ENCODE data around the gene ADD1.
A peak's percentile ranks its signal among the peaks of the same experiment; 100 is the strongest.
"Not testable (repeated sequence)": the region's sequence is repeated elsewhere in the genome, so short reads cannot be mapped to it uniquely, and the experiment has no call there.

The ADD1 gene

DNA sequence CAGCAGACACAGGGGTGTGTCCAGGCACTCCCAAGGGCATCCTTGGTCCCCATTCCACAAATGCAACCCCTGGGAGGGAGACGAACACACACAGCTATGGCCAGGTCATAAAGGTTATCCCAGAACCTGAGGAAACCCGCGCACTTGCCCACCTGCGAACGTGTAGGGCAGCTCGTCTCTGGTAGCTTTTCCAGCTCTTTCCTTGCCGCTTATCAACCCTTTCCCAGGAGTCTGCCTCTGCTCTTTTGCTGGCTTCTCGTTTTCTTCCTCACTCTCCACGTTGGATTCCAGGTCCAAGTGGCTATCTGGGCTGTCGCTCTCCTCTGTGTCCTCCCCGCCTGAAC is 106.1 kb downstream of the ADD1 start:
- DNase-seq = no peak

DNA sequence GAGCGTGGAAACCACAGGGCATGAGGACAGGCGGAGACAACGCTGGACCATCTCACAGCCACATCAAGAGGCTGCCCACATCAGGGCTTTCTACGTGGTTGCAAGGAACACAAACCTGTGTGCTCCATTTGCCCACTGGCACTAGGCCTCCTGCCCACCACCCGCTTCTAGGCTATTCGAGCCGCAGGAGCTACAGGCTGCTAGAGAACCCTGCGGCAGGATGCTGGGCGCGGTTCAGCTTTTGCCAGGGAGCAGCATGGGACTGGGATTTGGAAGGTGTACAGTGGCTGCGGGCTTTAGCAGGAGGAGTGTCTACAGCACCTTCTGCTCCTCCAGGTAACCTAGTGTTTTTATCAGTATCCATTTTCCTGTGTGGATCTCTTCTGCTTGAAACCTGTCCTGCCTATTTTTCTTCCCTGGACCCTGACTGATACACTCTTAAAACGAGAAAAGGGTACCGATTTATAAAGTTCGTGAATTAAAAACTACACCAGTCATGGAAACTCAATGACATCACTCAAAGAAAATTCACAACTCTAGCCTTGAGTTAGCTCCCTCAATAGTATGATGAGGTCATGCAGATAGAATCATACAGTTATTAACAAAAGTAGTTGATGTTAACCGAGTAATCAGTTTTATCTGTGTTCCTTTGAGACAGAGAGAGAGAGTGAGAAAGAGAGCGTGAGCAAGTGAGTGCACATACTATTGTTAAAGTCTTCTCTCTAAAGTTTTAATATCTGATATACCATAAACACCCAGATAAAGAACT is 106.8 kb downstream of the ADD1 start:
- DNase-seq = no peak

DNA sequence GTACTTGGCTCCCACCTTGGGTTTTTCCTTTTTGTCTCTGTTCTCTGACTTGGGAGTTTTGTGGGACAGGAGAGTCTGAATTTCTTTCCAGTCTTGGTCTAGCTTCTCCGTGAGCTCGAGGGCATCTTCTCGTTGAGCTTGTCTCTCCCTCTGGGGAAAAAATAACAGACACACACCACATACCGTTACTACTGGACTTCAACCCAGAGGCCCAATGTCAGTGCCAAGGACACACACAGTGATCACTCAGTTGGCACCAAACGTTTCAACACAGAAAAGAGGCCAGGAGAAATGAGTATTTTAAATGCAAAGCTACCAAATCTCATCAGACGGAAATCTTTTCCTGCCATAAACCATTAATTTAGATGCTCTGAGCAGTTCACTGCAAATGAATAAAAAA is 109.9 kb downstream of the ADD1 start:
- DNase-seq = no peak

DNA sequence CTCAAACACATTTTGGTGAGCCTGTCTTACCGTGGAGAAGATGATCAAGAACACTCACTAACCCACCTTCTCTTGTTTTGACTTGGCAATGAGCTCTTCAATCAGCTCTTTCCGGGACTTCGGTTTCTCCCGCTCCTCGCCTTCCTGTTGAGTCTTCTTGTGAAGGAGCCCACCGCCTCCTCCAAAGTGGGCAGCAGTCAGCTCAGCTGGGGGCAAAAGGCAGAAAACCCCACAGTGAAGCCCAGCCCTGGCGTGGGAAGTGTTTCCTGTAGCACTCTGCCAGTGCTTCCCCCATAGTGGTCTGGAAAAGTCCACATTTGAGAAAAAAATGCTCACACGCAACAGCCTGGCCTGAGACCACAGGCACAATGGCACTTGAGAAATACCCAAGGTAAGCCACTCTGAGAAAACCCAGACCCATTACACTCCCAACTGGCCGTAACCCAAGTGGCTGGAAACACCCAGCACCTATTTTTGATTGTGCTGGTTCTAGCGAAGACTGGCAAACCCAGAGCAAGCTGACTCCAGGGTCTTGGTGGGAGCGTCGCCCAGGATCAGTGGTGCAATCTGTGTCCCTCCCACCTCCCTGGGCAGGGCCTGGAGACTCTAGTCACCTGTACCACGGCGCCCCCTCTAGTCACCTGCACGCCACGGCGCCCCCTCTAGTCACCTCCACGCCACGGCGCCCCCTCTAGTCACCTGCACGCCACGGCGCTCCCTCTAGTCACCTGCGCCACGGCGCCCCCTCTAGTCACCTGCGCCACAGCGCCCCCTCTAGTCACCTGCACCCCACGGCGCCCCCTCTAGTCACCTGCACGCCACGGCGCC is 110.9 kb downstream of the ADD1 start:
- peak; percentile 45 for DNase-seq

DNA sequence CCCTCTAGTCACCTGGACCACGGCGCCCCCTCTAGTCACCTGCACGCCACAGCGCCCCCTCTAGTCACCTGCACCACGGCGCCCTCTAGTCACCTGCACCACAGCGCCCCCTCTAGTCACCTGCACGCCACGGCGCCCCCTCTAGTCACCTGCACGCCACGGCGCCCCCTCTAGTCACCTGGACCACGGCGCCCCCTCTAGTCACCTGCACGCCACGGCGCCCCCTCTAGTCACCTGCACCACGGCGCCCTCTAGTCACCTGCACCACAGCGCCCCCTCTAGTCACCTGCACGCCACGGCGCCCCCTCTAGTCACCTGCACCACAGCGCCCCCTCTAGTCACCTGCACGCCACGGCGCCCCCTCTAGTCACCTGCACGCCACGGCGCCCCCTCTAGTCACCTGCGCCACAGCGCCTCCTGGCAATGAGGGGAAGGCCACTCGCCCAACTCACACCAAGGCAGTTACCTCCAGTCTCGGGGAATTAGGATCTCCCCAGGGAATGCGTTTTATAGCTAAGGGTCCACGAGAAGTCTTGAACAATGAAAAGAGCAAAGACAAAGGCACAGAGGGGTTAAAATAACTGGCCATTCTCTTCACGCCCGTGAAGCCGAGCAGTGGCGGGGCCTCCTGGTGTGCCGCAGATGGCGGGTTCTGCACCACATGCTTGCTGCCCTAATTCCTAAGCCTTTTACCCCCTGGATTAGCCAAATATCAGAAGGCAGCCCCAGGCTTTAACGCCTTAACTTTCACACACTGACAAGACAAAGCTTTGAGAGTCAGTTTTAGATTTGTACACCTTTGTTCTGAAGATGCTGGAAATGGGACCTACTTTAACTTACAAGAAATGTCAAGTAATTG is 111.8 kb downstream of the ADD1 start:
- DNase-seq = not testable (repeated sequence)

DNA sequence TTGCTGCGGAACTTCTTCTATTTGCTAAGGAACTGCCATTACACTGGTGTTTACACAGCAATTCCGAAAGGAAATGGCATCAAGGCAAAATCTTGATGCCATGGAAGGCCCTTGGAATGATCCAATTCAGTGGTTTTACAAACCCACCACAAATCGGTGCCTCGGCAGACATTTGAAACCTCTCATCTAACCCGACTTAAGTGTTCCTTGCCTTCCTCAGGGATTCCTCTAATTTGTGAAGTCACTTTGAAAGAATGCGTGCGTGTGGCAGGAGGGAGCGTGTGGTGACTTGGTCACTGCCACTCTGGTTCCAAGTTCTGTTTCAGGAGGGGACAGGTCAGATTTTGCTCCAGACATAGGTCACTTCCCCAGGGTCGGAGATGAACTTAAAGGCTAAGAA is 114.8 kb downstream of the ADD1 start:
- DNase-seq = no peak

DNA sequence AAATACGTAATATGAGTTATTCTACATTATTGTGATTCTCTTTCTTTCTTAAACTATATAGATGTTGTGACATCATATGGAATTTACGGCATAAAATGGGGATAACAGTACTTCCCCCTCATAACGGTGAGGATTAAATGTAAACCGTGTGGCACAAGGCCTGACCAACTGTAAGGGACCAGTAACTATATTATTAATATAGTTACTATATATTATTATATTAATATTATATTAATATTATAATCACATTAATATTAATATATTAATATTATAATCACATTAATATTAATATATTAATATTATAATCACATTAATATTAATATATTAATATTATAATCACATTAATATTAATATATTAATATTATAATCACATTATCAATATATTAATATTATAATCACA is 116.8 kb downstream of the ADD1 start:
- not testable (repeated sequence) for DNase-seq

DNA sequence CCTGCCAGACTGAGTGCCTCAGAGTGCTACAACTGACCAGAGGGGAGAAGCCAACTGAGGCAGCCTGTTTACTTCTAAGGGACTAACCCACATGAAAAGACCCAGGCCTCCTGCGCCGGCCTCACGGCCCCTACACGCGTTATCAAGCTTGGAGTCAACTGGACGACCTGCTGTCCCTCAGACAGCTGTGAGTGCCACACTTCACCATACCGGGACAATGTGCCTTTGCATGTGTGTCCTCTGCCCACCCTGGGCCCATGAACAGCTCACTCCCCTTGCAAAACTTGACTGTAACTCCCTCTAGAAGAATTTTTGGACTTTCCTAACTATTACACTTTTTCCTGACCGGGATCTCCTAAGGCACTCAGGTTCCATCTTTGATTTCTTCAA is 117.8 kb downstream of the ADD1 start:
- DNase-seq = no peak

DNA sequence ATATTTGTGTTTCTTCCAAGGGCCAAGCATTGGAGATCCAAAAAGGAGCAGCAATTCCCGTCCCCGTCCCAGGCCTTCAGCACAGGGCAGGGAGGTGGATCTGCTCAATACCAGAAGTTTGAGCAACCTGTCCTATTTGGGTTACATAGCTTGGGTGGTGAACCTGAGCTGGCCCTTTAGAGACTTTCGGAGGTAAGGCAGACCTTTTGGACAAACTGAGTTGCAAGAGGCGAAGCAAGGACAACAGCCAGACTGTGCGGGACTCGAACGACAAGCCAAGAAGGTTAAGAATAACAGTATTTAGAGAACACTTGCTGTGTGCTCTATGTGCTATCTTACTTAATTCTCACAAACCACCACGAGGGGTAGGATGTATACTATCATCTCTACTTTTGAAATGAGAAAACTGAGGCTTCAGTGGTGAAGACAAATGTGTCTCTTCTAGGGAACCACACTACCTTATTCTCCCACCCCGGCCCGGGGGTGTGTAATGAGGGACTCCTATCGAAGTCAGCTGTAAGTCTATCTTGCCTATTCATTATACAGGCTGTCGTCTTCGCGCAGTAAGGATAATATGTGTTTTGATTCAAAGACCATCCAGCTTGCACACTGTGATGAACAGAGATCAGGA is 118.3 kb downstream of the ADD1 start:
- DNase-seq = no peak

DNA sequence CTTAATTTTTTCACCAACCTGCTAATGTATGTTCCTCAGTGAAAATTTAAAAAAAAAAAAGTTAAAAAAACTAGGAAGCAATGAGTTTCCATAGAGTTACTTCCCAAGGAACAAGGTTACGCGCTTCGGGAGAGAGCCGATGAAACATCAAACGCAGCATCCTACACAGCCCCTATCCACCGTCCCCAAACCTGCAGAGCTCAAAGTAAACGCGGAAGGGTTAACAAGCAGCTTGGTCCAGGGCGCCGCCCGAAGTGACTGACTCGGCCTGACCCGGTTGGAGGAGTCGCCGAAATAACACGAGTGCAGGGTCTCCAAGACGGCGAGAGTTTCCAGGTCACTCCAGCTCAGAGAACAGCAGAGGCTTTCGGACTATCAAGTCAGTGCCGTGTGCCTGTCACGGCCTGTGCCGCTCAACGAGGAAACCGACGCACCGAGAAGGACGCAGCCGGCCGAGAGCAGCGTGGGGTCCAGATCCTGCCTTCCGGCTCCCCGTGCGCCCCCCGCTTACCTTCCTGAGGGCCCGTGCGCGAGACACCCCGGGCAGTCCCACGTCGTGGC is 119.0 kb downstream of the ADD1 start:
- DNase-seq = no peak

DNA sequence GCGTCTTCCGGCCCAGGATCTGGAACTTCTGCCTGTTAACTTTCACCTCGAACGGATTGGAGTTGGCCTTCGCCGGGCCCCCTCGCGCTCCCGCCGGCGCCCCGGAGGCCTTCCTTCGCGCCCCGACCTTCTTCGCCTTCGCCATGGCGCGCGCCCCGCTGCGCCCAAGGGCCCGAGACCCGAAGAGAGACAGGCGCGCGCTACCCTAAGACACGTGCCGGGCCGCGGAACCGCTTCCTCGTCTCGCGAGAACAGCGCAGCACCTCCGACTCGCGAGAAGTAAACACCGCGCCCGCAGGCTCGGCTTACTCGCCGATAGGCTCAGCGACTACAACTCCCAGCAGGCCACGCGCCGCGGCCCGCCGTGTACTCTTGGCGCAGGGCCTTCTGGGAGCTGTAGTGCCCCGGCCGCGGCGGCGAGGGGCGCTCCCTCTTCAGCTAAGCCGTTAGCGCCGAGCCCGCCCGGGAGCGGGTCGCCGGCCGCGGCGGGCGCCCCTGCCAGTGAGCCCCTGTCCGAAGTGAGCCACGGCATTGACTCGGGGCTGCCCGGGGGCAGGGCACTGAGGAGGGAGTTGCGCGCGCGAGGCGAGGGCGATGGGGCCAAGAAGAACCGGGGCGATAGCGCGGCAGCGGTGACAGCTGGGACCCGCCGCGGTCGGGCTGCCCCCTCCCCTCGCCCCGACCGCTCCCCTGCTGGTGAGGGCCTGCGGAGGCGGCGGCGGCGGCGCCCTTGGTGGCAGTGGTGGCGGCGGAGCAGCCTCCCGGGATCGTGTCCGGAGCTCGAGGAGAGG is 119.7 kb downstream of the ADD1 start, which contains the start of the genes GRK4 and NOP14:
Gene GRK4 (plus strand): TSS at position 397 of the 791 bp plus-strand sequence. CDS start 500 bp downstream, outside the sequence.
Gene NOP14 (minus strand): TSS at position 232 of the 791 bp plus-strand sequence. CDS start 87 bp downstream, at position 145.
- peak; percentile 98 for DNase-seq

DNA sequence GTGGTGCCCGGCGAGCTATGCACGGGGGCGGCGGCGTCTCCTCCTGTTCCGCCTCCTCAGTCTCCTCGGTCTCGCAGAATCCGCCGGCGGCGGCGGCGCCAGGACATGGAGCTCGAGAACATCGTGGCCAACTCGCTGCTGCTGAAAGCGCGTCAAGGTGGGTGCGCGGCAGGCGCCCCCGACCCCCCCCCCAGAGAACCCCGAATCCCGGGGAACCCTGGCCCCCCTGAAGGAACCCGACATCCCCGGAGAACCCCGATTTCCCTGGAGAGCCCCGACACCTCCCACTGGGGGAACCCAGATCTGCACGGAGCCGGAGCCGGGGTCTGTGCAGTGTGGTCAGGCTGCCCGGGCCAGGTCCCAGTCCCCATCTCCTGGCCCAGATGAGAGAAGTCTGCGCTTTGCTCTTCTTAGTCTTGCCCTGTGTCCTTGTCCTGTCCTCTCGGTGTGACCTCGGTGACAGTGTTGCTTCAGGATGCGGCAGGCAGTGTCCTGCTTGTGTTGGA is 120.4 kb downstream of the ADD1 start:
- no peak for DNase-seq

DNA sequence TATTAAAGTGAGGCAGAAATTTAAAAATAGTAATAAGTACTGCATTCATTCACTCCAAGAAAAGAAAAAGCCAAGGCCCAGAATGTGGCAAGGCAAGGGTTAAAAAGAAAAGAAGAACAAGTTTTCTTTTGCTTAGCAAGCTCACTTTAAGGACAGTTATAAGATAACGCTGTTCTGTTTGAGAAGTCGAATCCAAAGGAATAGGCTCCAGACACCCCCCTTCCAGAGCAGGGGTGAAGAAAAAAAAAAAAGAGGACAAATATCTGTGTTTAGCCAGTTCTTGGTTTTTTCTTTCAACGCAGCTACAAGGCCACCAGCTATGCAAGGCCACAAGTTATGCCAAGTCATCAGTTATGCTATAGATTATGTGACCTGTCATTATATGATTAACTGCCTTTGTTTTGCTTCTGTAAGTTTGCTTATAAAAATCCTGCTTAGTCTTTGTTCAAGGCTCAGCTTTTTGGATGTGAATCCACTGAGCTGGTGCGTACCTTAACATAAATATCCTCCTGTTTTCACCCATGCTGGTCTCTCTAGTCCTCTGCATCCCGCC is 121.1 kb downstream of the ADD1 start:
- DNase-seq = no peak

DNA sequence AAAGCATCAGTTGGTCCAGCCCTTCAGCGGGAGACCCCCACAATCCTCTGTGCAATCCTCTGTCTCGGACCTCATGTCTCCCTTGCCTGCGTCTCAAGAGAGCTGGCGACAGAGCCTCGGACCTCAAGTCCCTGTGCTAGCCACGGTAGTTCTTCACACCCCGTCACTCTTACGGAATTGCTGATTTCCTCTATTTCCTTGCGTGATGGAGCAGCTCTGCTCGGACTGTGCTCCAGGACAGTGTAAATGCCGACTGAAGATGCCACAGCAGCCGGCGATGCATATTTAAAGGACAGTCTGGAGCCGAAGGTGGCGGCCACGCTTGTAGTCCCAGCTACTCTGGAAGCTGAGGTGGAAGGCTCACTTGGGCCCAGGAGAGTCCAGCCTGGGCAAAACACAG is 121.6 kb downstream of the ADD1 start:
- no peak for DNase-seq

DNA sequence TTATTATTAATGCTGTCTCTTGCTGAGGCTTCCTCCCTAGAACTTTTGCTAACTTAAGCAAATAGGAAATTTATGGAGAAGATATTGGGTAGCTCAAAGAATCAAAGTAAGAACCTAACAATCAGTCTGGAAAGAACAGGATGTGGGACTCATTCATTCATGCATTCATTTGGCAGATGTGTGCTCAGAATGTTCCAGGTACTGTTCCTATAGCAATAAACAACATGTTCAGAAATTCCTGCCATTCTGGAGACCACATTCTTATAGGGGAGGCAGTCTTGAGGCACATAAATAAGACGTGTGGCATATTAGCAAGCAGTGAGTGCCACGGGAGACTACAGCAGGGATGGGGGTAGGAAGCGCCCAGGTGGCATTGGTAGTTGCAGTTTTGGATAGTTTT is 124.7 kb downstream of the ADD1 start:
- DNase-seq = no peak

DNA sequence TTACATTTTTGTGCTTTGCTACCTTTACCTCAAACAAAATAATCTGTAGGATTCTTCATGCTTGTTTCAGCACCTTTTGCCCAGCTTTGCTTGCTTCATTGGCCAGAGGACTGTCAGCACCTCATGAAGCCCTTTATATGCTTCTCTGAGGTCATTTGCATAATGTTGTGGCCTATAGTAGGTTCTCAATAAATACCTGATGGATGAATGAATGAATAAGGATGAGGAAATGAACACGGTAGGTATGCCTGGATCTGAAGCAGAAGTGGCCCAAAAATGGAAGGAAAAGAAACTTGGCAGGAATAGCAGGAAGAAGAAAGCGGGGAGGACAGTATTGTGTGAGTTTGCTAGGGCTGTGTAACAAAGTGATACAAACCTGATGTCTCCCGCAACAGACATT is 127.6 kb downstream of the ADD1 start:
- no peak for DNase-seq

DNA sequence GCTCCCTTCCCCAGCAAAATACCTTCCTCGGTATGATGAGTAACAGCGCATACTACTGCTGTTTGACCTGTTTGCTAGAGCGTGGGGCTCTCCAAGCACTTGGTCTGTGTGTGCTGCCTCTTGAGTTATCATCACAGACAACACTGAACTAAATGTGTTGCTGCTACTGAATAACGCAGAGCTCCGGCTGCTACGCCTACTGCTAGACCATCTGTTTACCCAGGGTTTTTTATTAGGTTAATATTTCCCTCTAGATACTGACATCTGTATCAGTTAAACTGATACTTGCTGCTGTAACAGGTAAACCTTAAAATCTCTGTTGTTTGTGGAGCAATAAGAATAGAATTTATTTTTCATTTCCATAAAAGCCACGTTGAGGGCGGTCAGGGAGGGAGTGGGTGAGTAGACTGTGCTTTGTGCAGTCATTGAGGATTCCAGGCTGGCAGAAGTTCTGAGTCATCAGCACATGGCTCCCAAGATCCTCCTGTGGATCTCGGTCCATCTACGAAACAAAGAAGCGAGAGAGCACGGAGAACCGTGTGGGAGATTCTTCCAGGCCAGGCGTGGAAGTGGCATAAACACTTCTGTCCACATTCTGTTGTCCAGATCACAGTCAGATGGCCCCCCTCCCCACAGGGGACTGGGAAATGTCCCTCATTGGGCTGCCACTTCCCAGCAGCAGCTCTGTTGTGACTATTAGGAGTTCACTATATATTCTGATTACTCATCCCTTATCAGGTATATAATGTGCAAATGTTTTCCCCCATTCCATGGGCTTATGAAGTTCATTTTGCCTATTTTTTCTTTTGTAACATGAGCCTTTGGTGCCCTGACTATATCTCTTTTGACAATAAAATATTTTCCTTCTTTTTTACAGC is 133.8 kb downstream of the ADD1 start:
- DNase-seq = no peak
